Keratinocyte (primary cell): ENCODE data around the gene TBCC. TPM values are rescaled to one million over a fixed set of nuclear protein-coding genes. Genes with fewer than 3 reads are reported as not detected.
A peak's percentile ranks its signal among the peaks of the same experiment; 100 is the strongest.

Experiments
- DNase-seq: peaks from one replicate; pipeline ENCODE4 v3.0.0-alpha.2; 2011; ENCODE audit warnings: low read depth, missing footprints, low spot score
- FAIRE-seq: peaks from 2 replicates; lab custom pipeline; 2011; peaks lifted over from hg19 to GRCh38; lab: Jason Lieb, UNC
- H2AFZ ChIP-seq: 2 replicates; pipeline ENCODE4 v1.6.0; 2012; ENCODE audit warnings: low read length, control low read depth, inconsistent platforms; ENCODE audit not compliant: control insufficient read depth
- H3K27ac ChIP-seq: 2 replicates; pipeline ENCODE4 v1.5.1; 2011; ENCODE audit warnings: low read length; ENCODE audit not compliant: control insufficient read depth, insufficient read depth
- H3K27me3 ChIP-seq: 3 replicates; pipeline ENCODE4 v1.6.0; 2011; ENCODE audit warnings: low read length; ENCODE audit not compliant: control insufficient read depth, insufficient read depth; ENCODE audit errors: extremely low read depth
- H3K36me3 ChIP-seq, 2 experiments: 2 replicates in 1 of 2; 3 replicates in 1 of 2; pipeline ENCODE4 v1.5.1; 2011; ENCODE audit warnings: low read length in 2 of 2, mild to moderate bottlenecking in 1 of 2; ENCODE audit not compliant: control insufficient read depth in 2 of 2, insufficient read depth in 2 of 2; ENCODE audit errors: extremely low read depth in 1 of 2
- H3K4me1 ChIP-seq: 3 replicates; pipeline ENCODE4 v1.5.1; 2011; ENCODE audit warnings: low read length; ENCODE audit not compliant: control insufficient read depth, insufficient read depth; ENCODE audit errors: extremely low read depth
- H3K4me2 ChIP-seq: 3 replicates; pipeline ENCODE4 v1.6.0; 2011; ENCODE audit warnings: low read depth, low read length; ENCODE audit not compliant: control insufficient read depth, insufficient read depth; ENCODE audit errors: extremely low read depth
- H3K4me3 ChIP-seq, 3 experiments: fragments of 200-600 bp in 1 of 3; sonication (generic) in 1 of 3; 2 replicates in 2 of 3; 3 replicates in 1 of 3; pipeline ENCODE4 v1.5.1; 2011 to 2016; ENCODE audit warnings: low read length in 3 of 3, mild to moderate bottlenecking in 3 of 3, control low read depth in 2 of 3, inconsistent platforms in 1 of 3, low read depth in 1 of 3, mixed read lengths in 1 of 3, mixed run types in 1 of 3, moderate library complexity in 1 of 3; ENCODE audit not compliant: control insufficient read depth in 2 of 3, insufficient read depth in 2 of 3; ENCODE audit errors: extremely low read depth in 1 of 3
- H3K79me2 ChIP-seq: 2 replicates; pipeline ENCODE4 v1.6.0; 2012; ENCODE audit warnings: low read length; ENCODE audit not compliant: control insufficient read depth, insufficient read depth
- H3K9ac ChIP-seq: 3 replicates; pipeline ENCODE4 v1.6.0; 2011; ENCODE audit warnings: low read length; ENCODE audit not compliant: control insufficient read depth, insufficient read depth; ENCODE audit errors: extremely low read depth
- H3K9me1 ChIP-seq: 3 replicates; pipeline ENCODE4 v1.6.0; 2011; ENCODE audit warnings: low read length; ENCODE audit not compliant: control insufficient read depth, insufficient read depth; ENCODE audit errors: extremely low read depth
- H3K9me3 ChIP-seq: 2 replicates; pipeline ENCODE4 v1.5.1; 2012; ENCODE audit warnings: low read depth, low read length; ENCODE audit not compliant: control insufficient read depth
- H4K20me1 ChIP-seq: 3 replicates; pipeline ENCODE4 v1.6.0; 2011; ENCODE audit warnings: low read length; ENCODE audit not compliant: control insufficient read depth, insufficient read depth; ENCODE audit errors: extremely low read depth
- CTCF ChIP-seq, 3 experiments: IDR thresholded peaks in 1 of 3; conservative IDR thresholded peaks in 1 of 3; optimal IDR thresholded peaks in 1 of 3; 2 replicates in 2 of 3; 3 replicates in 1 of 3; pipeline versions ENCODE3 to v1.5.1; 2011; ENCODE audit warnings: low read length in 3 of 3, mild to moderate bottlenecking in 3 of 3, moderate library complexity in 2 of 3, control low read depth in 1 of 3, inconsistent platforms in 1 of 3; ENCODE audit not compliant: insufficient read depth in 2 of 3; ENCODE audit errors: extremely low read depth in 1 of 3
- EZH2 ChIP-seq: IDR thresholded peaks from one replicate; pipeline ENCODE4 v1.6.1; 2012; ENCODE audit warnings: inconsistent platforms, mild to moderate bottlenecking, low read length, moderate library complexity
- dilution Hi-C: fragments of 300-500 bp; cut with MboI; formaldehyde crosslinking; loops from one replicate; pipeline ENCODE4 v1.7.0; 2020; ENCODE audit warnings: low sequenced_read_pairs; ENCODE audit not compliant: extremely low pct_ligation_motif_present
- polyA plus RNA-seq, 5 experiments: library from polyadenylated mRNA; depleted of rRNA in 3 of 5; stranded (reverse) in 3 of 5; stranded (forward) in 1 of 5; unstranded in 1 of 5; fragments of >200 nt; gene quantifications; 1 replicate in 1 of 5; 2 replicates in 3 of 5; 3 replicates in 1 of 5; pipeline versions ENCODE4 v1.2.1 to v1.2.3, GENCODE V29; 2011 to 2012; ENCODE audit warnings: missing spikeins in 2 of 5, low read depth in 1 of 5, low replicate concordance in 1 of 5

Gene TBCC
- polyA plus RNA-seq, 1 donor (not counting 4 experiments of a cell fraction or from before 2014, with no cell fraction given) = 16.7 TPM

GRCh38 chr6:42744351-42744893 is 1.5 kb downstream of the TBCC start:
- Histone ChIP-seq H3K9me1 (no peaks in the 10 kb centered on the region), H3K4me3 (peak overlapping the region; percentile 88 to 99 (median 98)), H3K9me3 (no peaks in the 10 kb centered on the region), H3K36me3 (no peaks in the 10 kb centered on the region), H4K20me1 (no peaks in the 10 kb centered on the region), H3K9ac (peak overlapping the region; percentile 98), H3K79me2 (peaks cover 22% of the 10 kb centered on the region), H3K4me2 (peak overlapping the region; percentile 96), H3K27ac (no peak overlapping the region), H3K4me1 (peaks cover 25% of the 10 kb centered on the region), H3K27me3 (no peaks in the 10 kb centered on the region), H2AFZ (no peak overlapping the region)
- FAIRE-seq (no peak), DNase-seq (no peak)
- dilution Hi-C loops = no loop called here
- TF ChIP-seq CTCF (optimal IDR thresholded peaks at IDR 0.05 in 1 of 3, IDR thresholded peaks at IDR 0.05 in 1 of 3, conservative IDR thresholded peaks at IDR 0.05 in 1 of 3; ENCODE audit: extremely low read depth in 1 of 3, insufficient read depth in 2 of 3, low read length in 3 of 3) (no peak), EZH2 (no peak)

- peak overlapping the region; percentile 47 for H3K4me2 ChIP-seq
- peak overlapping the region; percentile 61 for H3K27ac ChIP-seq
- TF ChIP-seq EZH2 = no peak
- no peak for TF ChIP-seq CTCF (optimal IDR thresholded peaks at IDR 0.05 in 1 of 3, IDR thresholded peaks at IDR 0.05 in 1 of 3, conservative IDR thresholded peaks at IDR 0.05 in 1 of 3; ENCODE audit: extremely low read depth in 1 of 3, insufficient read depth in 2 of 3, low read length in 3 of 3)
- no peaks in the 10 kb centered on the region for H3K27me3 ChIP-seq
- H3K4me3 ChIP-seq = peak overlapping the region in 1 of 3 experiments; percentile 38
- H3K36me3 ChIP-seq = no peaks in the 10 kb centered on the region
- H3K9me1 ChIP-seq = no peaks in the 10 kb centered on the region
- H3K4me1 ChIP-seq = peaks cover 20% of the 10 kb centered on the region
- H3K9ac ChIP-seq = no peak overlapping the region
- no peaks in the 10 kb centered on the region for H3K9me3 ChIP-seq
- peaks cover 22% of the 10 kb centered on the region for H3K79me2 ChIP-seq
- DNase-seq (no peak), FAIRE-seq (no peak)
- dilution Hi-C loops = no loop called here
- peak overlapping the region; percentile 64 for H2AFZ ChIP-seq
- no peaks in the 10 kb centered on the region for H4K20me1 ChIP-seq
Observed at GRCh38 chr6:42742116-42742894, 3.6 kb downstream of the TBCC start.
